HFF-Myc (cell line): ENCODE data around the gene ADAMTS16.

Source experiments
- DNase-seq: peaks from one replicate; pipeline ENCODE4 v3.0.0-alpha.2; 2011; ENCODE audit warnings: low read depth; ENCODE audit errors: extremely low read depth
- H3K4me3 ChIP-seq: replicated peaks from 2 replicates; pipeline ENCODE4 v1.5.1; 2011; ENCODE audit warnings: low read depth, mild to moderate bottlenecking, control low read depth, low read length
- CTCF ChIP-seq: IDR thresholded peaks from 2 replicates; pipeline ENCODE4 v1.5.1; 2012; ENCODE audit warnings: mild to moderate bottlenecking, low read depth, low read length, control low read depth; ENCODE audit errors: missing control alignments

ADAMTS16 gene

DNA sequence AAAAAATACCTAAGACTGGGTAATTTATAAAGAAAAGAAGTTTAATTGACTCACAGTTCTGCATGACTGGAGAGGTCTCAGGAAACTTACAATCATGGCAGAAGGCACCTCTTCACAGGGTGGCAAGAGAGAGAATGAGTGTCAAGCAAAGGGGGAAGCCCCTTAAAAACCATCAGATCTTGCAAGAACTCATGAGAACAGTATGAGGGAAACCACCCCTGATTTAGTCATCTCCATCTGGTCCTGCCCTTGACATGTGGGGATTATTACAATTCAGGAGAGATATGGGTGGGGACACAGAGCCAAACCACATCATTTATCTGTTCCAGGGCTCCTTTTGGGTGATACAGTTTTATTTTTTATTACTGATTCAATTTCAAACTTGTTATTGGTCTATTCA, 23.2 kb upstream of the ADAMTS16 start:
- TF ChIP-seq CTCF = no peak
- DNase-seq = no peak
- no peak overlapping the region for H3K4me3 ChIP-seq

- no peak for DNase-seq
- no peak for TF ChIP-seq CTCF
Measured at GRCh38 chr5:5122776-5123175, 17.4 kb upstream of the ADAMTS16 start.

GRCh38 chr5:5124231-5124630, 15.9 kb upstream of the ADAMTS16 start:
- no peak for DNase-seq
- no peak for TF ChIP-seq CTCF

More at GRCh38 chr5:5122776-5123175, 17.4 kb upstream of the ADAMTS16 start:
- no peak overlapping the region for H3K4me3 ChIP-seq

DNA sequence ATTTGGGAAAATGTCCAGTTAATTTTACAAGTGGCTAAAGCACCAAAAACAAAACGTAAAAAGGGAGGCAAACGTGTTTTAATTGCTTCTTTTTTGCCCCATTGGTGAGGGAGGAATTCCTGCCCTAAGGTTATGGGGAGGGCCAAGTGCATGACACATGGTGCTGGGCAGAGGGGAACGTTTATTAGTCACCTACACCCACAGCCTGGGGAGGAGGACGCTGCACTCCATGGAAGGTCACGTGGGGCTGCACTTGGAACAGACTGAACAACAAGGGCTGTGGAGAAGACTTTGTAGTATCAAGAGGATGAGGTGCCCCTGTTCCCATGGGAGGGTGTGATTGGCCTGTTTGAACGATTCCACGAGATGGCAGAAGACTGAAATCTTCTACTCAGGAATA, 13.7 kb upstream of the ADAMTS16 start:
- no peak overlapping the region for H3K4me3 ChIP-seq
- no peak for TF ChIP-seq CTCF
- no peak for DNase-seq

More at GRCh38 chr5:5124231-5124630, 15.9 kb upstream of the ADAMTS16 start:
- no peak overlapping the region for H3K4me3 ChIP-seq

DNA sequence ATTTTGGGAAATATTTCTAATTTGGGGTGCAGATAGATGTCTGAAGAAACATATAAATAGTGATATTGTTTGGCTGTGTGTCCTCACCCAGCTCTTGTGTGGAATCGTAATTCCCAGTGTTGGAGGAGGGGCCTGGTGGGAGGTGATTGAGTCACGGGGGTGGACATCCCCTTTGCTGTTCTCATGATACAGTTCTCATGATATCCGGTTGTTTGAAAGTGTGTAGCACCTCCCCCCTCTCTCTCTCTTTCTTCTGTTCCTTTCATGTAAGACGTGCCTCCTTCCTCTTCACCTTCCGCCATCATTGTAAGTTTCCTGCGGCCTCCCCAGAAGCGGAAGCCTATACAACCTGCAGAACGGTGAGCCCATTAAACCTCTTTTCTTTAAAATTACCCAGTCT, 11.4 kb upstream of the ADAMTS16 start:
- no peak for TF ChIP-seq CTCF
- DNase-seq = no peak
- no peak overlapping the region for H3K4me3 ChIP-seq

- TF ChIP-seq CTCF = no peak
- no peak for DNase-seq
- no peak overlapping the region for H3K4me3 ChIP-seq
Measured at GRCh38 chr5:5132234-5132633, 7.9 kb upstream of the ADAMTS16 start.

DNA sequence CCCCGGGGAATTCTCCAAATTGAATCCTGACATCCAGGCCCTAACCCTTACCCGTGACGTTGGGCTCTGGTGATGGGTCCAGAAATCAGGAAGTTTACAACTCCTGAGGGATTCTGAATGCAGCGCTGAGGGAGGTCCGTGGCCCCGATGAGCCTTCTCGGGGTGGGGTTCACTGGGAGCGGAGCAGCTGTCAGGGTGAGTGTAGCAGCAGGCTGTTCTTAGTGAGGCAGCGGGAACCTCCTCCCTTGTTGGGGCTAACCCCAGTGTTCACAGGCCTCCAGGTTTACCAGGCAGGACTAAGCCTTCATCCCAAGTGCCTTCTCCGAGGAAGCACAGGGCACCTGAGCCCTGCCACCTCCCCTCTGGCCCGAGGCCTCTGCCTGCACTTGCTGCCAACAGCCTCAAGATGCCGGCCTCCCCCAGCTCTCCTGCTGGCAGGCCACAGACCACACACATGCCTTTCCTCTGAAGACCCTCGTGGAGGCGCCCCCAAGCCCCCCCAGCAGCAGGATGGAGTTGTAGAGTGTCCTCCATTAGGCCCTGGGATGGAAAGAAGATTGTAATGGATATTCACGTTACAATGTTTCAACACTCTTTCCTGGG, 7.3 kb upstream of the ADAMTS16 start:
- DNase-seq = no peak
- no peak for TF ChIP-seq CTCF
- H3K4me3 ChIP-seq = no peak overlapping the region
